ENCODE measurements around the gene PTPDC1. TPM values are rescaled to one million over a fixed set of nuclear protein-coding genes. Genes with fewer than 3 reads are reported as not detected.

The PTPDC1 gene
- total RNA-seq, 1 donor from 2014 or later: 5.4 TPM

- Histone ChIP-seq H3K79me2 (ENCODE audit: insufficient read depth, low read length) (no peaks in the 10 kb centered on the region), H3K4me1 (ENCODE audit: insufficient read depth, low read length) (peaks cover 8% of the 10 kb centered on the region), H3K36me3 (ENCODE audit: insufficient read depth, low read length) (no peaks in the 10 kb centered on the region), H3K9ac (ENCODE audit: low read length) (no peak overlapping the region), H3K4me3 (ENCODE audit: insufficient read depth, low read depth, low read length) (no peak overlapping the region), H3K9me3 (ENCODE audit: insufficient read depth, low read depth, low read length) (no peaks in the 10 kb centered on the region), H3K27me3 (ENCODE audit: insufficient read depth, low read length) (no peaks in the 10 kb centered on the region), H2AFZ (ENCODE audit: low read depth, low read length) (no peak overlapping the region), H3K4me2 (ENCODE audit: low read length) (no peak overlapping the region), H4K20me1 (ENCODE audit: insufficient read depth, low read length) (peaks cover 2% of the 10 kb centered on the region), H3K27ac (ENCODE audit: low read depth, low read length) (no peak overlapping the region)
- no peaks in the 10 kb centered on the region for H3K27me3 Mint-ChIP-seq (ENCODE audit: low read depth, unreplicated experiment)
- no peak overlapping the region for H3K27ac Mint-ChIP-seq (ENCODE audit: unreplicated experiment)
- no peak overlapping the region for H3K4me3 Mint-ChIP-seq (ENCODE audit: unreplicated experiment)
- H3K36me3 Mint-ChIP-seq (ENCODE audit: low read depth, unreplicated experiment): peaks cover 5% of the 10 kb centered on the region
- no peak for DNase-seq (ENCODE audit: low read depth)
- H3K4me1 Mint-ChIP-seq (ENCODE audit: low read depth, unreplicated experiment): no peaks in the 10 kb centered on the region
- no peaks in the 10 kb centered on the region for H3K9me3 Mint-ChIP-seq (ENCODE audit: unreplicated experiment)
- TF ChIP-seq CTCF (IDR thresholded peaks at IDR 0.05; ENCODE audit: insufficient read depth, low read depth, low read length): no peak
- TF ChIP-seq EZH2 (IDR thresholded peaks at IDR 0.05; ENCODE audit: insufficient read depth, low read length): no peak
- no peak for FAIRE-seq
These were observed 44.5 kb upstream of the PTPDC1 start for GRCh38 chr9:94039786-94040185.

- no peaks in the 10 kb centered on the region for H3K27me3 ChIP-seq (ENCODE audit: insufficient read depth, low read length)
- H3K27ac Mint-ChIP-seq (ENCODE audit: unreplicated experiment): no peak overlapping the region
- H3K36me3 ChIP-seq (ENCODE audit: insufficient read depth, low read length): no peaks in the 10 kb centered on the region
- no peaks in the 10 kb centered on the region for H3K4me1 Mint-ChIP-seq (ENCODE audit: low read depth, unreplicated experiment)
- H3K4me2 ChIP-seq (ENCODE audit: low read length): no peak overlapping the region
- FAIRE-seq: no peak
- no peak overlapping the region for H3K27ac ChIP-seq (ENCODE audit: low read depth, low read length)
- no peak for DNase-seq (ENCODE audit: low read depth)
- no peak overlapping the region for H3K9ac ChIP-seq (ENCODE audit: low read length)
- H3K4me1 ChIP-seq (ENCODE audit: insufficient read depth, low read length): peaks cover 8% of the 10 kb centered on the region
- H2AFZ ChIP-seq (ENCODE audit: low read depth, low read length): no peak overlapping the region
- H4K20me1 ChIP-seq (ENCODE audit: insufficient read depth, low read length): no peaks in the 10 kb centered on the region
- no peaks in the 10 kb centered on the region for H3K27me3 Mint-ChIP-seq (ENCODE audit: low read depth, unreplicated experiment)
- H3K36me3 Mint-ChIP-seq (ENCODE audit: low read depth, unreplicated experiment): peaks cover 3% of the 10 kb centered on the region
- no peak for TF ChIP-seq CTCF (IDR thresholded peaks at IDR 0.05; ENCODE audit: insufficient read depth, low read depth, low read length)
- no peak for TF ChIP-seq EZH2 (IDR thresholded peaks at IDR 0.05; ENCODE audit: insufficient read depth, low read length)
- no peak overlapping the region for H3K4me3 ChIP-seq (ENCODE audit: insufficient read depth, low read depth, low read length)
- no peaks in the 10 kb centered on the region for H3K79me2 ChIP-seq (ENCODE audit: insufficient read depth, low read length)
- H3K9me3 ChIP-seq (ENCODE audit: insufficient read depth, low read depth, low read length): no peaks in the 10 kb centered on the region
- no peaks in the 10 kb centered on the region for H3K9me3 Mint-ChIP-seq (ENCODE audit: unreplicated experiment)
- H3K4me3 Mint-ChIP-seq (ENCODE audit: unreplicated experiment): no peak overlapping the region
These were observed 41.5 kb upstream of the PTPDC1 start for GRCh38 chr9:94042516-94043360.

GRCh38 chr9:94054716-94055115 lies 29.5 kb upstream of the PTPDC1 start:
- Histone ChIP-seq H3K27me3 (ENCODE audit: insufficient read depth, low read length) (no peaks in the 10 kb centered on the region), H3K4me2 (ENCODE audit: low read length) (no peak overlapping the region), H3K4me3 (ENCODE audit: insufficient read depth, low read depth, low read length) (no peak overlapping the region), H2AFZ (ENCODE audit: low read depth, low read length) (no peak overlapping the region), H3K4me1 (ENCODE audit: insufficient read depth, low read length) (peaks cover 4% of the 10 kb centered on the region), H3K79me2 (ENCODE audit: insufficient read depth, low read length) (peaks cover 10% of the 10 kb centered on the region), H3K9ac (ENCODE audit: low read length) (no peak overlapping the region), H3K9me3 (ENCODE audit: insufficient read depth, low read depth, low read length) (no peaks in the 10 kb centered on the region), H3K36me3 (ENCODE audit: insufficient read depth, low read length) (no peaks in the 10 kb centered on the region), H4K20me1 (ENCODE audit: insufficient read depth, low read length) (no peaks in the 10 kb centered on the region), H3K27ac (ENCODE audit: low read depth, low read length) (no peak overlapping the region)
- H3K36me3 Mint-ChIP-seq (ENCODE audit: low read depth, unreplicated experiment): peaks cover 6% of the 10 kb centered on the region
- peaks cover 4% of the 10 kb centered on the region for H3K9me3 Mint-ChIP-seq (ENCODE audit: unreplicated experiment)
- TF ChIP-seq EZH2 (IDR thresholded peaks at IDR 0.05; ENCODE audit: insufficient read depth, low read length) (no peak), CTCF (IDR thresholded peaks at IDR 0.05; ENCODE audit: insufficient read depth, low read depth, low read length) (no peak)
- no peak overlapping the region for H3K27ac Mint-ChIP-seq (ENCODE audit: unreplicated experiment)
- H3K27me3 Mint-ChIP-seq (ENCODE audit: low read depth, unreplicated experiment): no peaks in the 10 kb centered on the region
- peaks cover 11% of the 10 kb centered on the region for H3K4me1 Mint-ChIP-seq (ENCODE audit: low read depth, unreplicated experiment)
- DNase-seq (ENCODE audit: low read depth) (no peak), FAIRE-seq (no peak)
- no peak overlapping the region for H3K4me3 Mint-ChIP-seq (ENCODE audit: unreplicated experiment)
